ENCODE results near the gene PRKCB. TPM values are rescaled to one million over a fixed set of nuclear protein-coding genes. Genes with fewer than 3 reads are reported as not detected.

Gene PRKCB
- total and polyA plus RNA-seq, 2 experiments from 2014 or later: 3.7 to 16.4 TPM

DNA sequence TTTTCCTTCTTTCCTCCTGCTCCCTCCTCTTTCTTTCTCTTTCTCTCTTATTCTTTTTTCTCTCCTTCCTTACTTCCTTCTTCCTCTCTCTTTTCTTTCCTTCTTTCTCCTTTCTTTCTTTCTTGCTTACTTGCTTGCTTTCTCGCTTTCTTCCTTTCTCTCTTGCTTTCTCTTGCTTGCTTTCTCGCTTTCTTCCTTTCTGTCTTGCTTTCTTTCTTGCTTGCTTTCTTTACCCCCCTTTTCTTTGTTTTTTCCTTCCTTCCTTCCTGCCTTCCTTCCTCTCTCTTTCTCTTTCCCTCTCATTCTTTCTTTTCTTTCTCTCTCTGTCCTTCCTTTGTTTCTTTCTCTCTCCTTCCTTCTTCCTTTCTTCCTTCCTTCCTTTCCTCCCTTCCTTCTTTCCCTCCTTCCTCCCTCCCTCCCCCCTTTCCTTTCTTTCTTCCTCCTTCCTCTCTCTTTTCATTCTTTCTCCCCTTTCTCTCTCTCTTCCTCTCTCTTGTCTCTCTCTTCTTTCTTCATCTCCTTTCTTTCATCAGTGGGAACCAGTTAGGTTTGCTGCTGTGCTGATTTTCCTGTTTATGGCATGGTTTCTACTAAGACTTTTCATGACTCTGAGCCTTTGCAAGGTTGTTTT, 277.4 kb downstream of the PRKCB start (continued):
- TF ChIP-seq CTCF (conservative IDR thresholded peaks at IDR 0.05; ENCODE audit: low read depth in 2 of 2) (no peak), ZNF462 (CRISPR knock-in tag; IDR thresholded peaks at IDR 0.05) (no peak), ZNF331 (CRISPR knock-in tag; IDR thresholded peaks at IDR 0.05; ENCODE audit: low read depth) (no peak), JUNB (IDR thresholded peaks at IDR 0.05; ENCODE audit: unreplicated experiment) (no peak), EZH2 (IDR thresholded peaks at IDR 0.05; ENCODE audit: low read depth, unreplicated experiment) (no peak)

- H2AFZ ChIP-seq: no peak overlapping the region
- no peaks in the 10 kb centered on the region for H4K20me1 ChIP-seq (replicated peaks; ENCODE audit: insufficient read depth)
- H3K4me1 ChIP-seq (ENCODE audit: insufficient read depth): peaks cover 38% of the 10 kb centered on the region
- H3K9me3 Mint-ChIP-seq: peaks cover 13% of the 10 kb centered on the region
- H3K4me3 ChIP-seq: no peak overlapping the region
- TF ChIP-seq REST (IDR thresholded peaks at IDR 0.05; ENCODE audit: unreplicated experiment): no peak
- H3K27ac Mint-ChIP-seq: no peak overlapping the region
- peaks cover 15% of the 10 kb centered on the region; the same call in 2 of the 3 replicates for H3K36me3 Mint-ChIP-seq (ENCODE audit: low read depth)
- H3K27ac ChIP-seq (ENCODE audit: low read depth): no peak overlapping the region
- peaks cover 44% of the 10 kb centered on the region for H3K4me1 Mint-ChIP-seq
- ATAC-seq (no peak), DNase-seq (ENCODE audit: low spot score) (no peak)
- H3K9me2 ChIP-seq (ENCODE audit: insufficient read depth): no peaks in the 10 kb centered on the region
- no peaks in the 10 kb centered on the region for H3K36me3 ChIP-seq (ENCODE audit: insufficient read depth)
- peaks cover 5% of the 10 kb centered on the region for H3K27me3 Mint-ChIP-seq (ENCODE audit: insufficient read depth, low read depth, poor library complexity)
- H3K79me2 ChIP-seq (replicated peaks; ENCODE audit: insufficient read depth): no peaks in the 10 kb centered on the region
- no peaks in the 10 kb centered on the region for H3K27me3 ChIP-seq (ENCODE audit: insufficient read depth)
- H3F3A ChIP-seq (replicated peaks; ENCODE audit: low read depth): no peaks in the 10 kb centered on the region
- H3K4me2 ChIP-seq: no peak overlapping the region
- no peak overlapping the region for H3K4me3 Mint-ChIP-seq
Observed at GRCh38 chr16:24114876-24115275, 279.1 kb downstream of the PRKCB start.
